SIG-M5 treated with dmso at 0.1 percent for 504 hours (cell line): Measurements from ENCODE around the gene TNNC1.

Source experiments
- DNase-seq: peaks from one replicate; lab custom pipeline; 2025; ENCODE audit not compliant: unreplicated experiment; lab: John Stamatoyannopoulos, UW

TNNC1 gene

GRCh38 chr3:52443791-52444687 lies 9.8 kb downstream of the TNNC1 start:
- no peak for DNase-seq

- DNase-seq, result no peak
These were observed 10.6 kb downstream of the TNNC1 start for GRCh38 chr3:52443268-52443610.

- no peak for DNase-seq
These were observed 11.2 kb downstream of the TNNC1 start for GRCh38 chr3:52442409-52443267.

- no peak for DNase-seq
These were observed 12.0 kb downstream of the TNNC1 start for GRCh38 chr3:52441772-52442332.

GRCh38 chr3:52441091-52441771 lies 12.6 kb downstream of the TNNC1 start:
- no peak for DNase-seq

- DNase-seq, result no peak
These were observed 13.2 kb downstream of the TNNC1 start for GRCh38 chr3:52440671-52441070.

- DNase-seq, result no peak
These were observed 13.6 kb downstream of the TNNC1 start for GRCh38 chr3:52440249-52440551.

GRCh38 chr3:52439426-52440248 lies 14.2 kb downstream of the TNNC1 start:
- DNase-seq, result no peak

- DNase-seq, result no peak
These were observed 15.0 kb downstream of the TNNC1 start for GRCh38 chr3:52438579-52439425.

- no peak for DNase-seq
These were observed 15.8 kb downstream of the TNNC1 start for GRCh38 chr3:52438104-52438376.

- no peak for DNase-seq
These were observed 16.3 kb downstream of the TNNC1 start for GRCh38 chr3:52437326-52438103.

GRCh38 chr3:52436500-52437149 lies 17.2 kb downstream of the TNNC1 start:
- no peak for DNase-seq

GRCh38 chr3:52435246-52436101 lies 18.4 kb downstream of the TNNC1 start:
- DNase-seq, result no peak

GRCh38 chr3:52434491-52435115 lies 19.2 kb downstream of the TNNC1 start:
- no peak for DNase-seq

GRCh38 chr3:52433996-52434479 lies 19.8 kb downstream of the TNNC1 start:
- no peak for DNase-seq

- no peak for DNase-seq
These were observed 20.4 kb downstream of the TNNC1 start for GRCh38 chr3:52433328-52433995.
